HG02943 (cell line): ENCODE data around the gene WDR5B.
A peak's percentile ranks its signal among the peaks of the same experiment; 100 is the strongest.
"Not testable (repeated sequence)": the region's sequence is repeated elsewhere in the genome, so short reads cannot be mapped to it uniquely, and the experiment has no call there.

ENCODE experiments used
- ATAC-seq: cut with Tn5 transposase; IDR thresholded peaks from one replicate; pipeline ENCODE4 v1.9.1; 2021; ENCODE audit warnings: mild to moderate bottlenecking, low read depth, moderate library complexity; ENCODE audit not compliant: unreplicated experiment

The WDR5B gene

DNA sequence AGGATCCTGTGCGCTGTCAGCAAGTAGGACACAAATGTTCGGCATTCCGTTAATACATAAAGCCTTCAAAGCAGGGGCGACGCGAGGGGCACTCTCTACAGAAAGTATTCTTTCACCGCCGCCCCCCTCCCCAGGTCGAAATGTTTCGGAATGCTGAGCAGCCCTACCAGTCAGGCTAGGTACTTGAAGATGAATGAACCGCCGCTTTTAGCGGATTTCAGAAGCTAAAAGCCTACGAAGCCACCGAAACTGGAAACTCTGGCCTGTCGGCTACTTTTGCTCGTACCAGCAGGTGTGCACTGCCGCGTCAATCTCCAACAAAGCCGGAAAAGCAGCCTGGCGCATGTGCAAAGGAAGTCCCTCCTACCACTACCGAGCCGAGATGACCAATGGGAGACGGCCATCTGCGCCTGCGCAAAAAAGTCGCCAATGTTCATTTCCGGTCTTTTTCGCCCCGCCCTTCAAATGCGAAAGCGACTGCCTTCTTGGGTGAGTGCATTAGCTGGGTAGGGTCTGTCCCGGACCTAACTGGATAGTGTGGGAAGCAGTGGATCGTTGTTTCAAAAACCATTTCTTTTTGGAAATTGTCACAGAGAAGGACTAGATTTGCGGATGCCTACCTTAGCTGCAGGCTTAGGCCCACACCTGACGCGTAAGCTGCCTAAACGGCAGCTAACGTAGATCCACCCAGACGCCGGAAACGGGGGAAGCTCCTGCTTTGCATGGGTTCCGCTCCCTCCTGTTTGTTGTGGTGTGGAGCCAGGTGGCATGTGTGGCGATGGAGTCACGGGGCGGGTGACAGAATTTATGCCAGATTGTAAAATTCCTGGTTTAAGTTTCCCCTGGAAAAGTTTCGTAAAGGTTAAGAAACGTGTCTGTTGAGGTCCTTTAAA, at the start of gene WDR5B:
Gene WDR5B (minus strand): TSS at position 301 of the 893 bp plus-strand sequence. CDS start 534 bp downstream, outside the sequence.
- ATAC-seq: peak; percentile 89

DNA sequence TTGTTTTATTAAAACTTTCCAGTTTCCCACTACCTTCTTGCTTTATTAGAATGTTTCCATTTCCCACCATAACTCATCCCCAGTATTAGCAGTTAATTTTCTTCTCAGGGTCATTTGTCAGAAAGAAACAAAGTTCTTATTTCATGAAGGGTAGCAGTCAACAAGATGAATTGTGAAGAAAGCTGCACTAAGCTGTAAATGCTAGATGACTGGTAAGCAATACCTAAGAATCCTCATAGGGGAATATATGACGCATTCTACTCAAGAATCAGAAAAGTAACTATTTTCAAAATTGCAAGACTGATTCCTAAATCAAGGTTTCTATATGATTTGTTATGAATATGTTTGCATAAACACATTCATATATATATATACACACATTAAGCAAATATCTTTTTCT, 48.8 kb upstream of the WDR5B start:
- no peak for ATAC-seq

DNA sequence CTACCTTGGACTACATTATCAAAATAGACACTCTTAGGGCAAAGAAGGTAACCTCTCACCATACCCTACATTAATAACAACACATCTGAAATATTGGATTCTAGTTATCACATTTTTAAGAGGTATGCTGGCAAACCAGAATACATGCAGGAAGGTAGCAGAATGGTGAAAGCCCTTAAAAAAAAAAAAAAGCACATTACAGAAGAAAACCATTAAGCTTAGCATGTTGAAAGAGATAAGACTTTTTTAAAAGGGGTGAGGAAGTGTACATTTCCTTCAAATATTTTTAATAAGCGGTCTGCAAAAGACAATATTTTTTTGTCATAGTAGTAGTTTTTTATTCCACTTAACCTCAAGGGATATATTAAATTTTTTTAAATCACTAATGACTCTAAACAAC, 46.5 kb upstream of the WDR5B start:
- no peak for ATAC-seq

DNA sequence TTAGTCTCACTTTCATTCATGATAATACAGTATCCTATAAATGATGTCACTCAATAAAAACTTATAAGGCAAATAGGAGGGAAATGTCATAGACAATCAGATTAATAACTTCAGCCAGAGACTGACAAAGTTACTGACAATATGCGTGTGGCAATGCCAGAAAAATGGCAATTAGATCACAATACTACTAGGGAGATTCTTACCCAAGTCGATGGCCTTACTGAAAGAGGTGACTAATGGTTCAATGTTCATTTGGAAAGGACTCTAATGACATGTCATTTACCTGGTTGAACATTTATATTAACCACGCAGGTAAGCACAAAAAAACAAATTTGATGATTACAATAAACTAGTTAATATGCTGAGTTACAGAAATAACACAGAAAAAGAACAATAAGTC, 45.9 kb upstream of the WDR5B start:
- no peak for ATAC-seq

DNA sequence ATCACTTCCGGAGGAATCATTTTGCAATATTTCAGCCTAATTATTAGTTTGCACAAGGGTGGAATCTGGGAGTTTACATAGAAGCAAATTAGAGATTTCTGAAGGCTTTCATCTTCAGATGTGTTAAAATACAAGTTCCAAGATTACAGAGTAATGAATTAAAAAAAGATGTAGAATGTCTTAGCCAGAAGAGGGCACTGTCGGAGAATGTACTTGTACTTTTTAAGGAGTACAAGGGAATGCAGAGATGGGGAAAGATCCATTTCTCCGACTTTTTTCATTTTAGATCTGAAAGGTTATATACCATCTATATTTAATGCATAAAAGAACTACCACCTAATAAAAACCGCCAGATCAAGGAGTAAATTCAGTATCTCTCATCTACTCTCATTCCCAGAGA, 43.1 kb upstream of the WDR5B start:
- no peak for ATAC-seq

DNA sequence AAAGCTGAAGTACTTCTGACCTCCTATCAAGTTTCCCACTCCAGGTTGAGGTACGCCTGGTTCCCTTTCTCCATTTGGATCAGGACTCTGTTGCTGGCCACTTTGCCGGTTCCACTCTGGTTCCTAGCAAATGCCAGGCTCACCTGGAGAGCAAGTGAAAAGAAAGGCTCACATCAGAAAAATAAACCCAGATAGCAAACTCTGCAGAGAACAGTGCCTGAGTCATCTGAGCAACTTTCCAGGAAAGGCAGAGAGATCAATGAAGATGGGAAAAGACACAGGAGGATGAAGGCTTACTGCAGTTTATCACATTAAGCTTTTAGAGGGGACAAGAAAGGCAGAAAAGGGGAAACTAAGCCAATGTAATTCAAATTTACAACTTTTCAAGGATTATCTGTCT, 41.8 kb upstream of the WDR5B start:
- ATAC-seq: no peak

DNA sequence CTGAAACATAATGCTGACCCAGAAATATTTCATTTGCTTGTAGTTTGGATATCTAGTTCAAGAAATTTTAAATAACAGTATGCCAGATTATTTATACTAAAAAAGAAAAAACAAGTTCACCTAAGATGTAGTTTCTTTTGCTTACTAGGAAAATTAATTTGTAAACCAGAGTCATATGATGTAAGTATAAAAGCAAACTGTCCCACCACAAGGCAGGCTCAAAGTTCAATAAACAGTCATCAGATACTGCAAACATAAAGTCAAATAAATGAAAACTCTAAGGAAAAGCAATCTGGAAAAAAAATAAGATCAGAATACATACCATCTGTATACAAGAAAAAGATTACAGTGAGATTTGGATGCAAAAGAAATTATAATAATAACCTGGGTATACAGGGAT, 40.2 kb upstream of the WDR5B start:
- ATAC-seq: no peak

DNA sequence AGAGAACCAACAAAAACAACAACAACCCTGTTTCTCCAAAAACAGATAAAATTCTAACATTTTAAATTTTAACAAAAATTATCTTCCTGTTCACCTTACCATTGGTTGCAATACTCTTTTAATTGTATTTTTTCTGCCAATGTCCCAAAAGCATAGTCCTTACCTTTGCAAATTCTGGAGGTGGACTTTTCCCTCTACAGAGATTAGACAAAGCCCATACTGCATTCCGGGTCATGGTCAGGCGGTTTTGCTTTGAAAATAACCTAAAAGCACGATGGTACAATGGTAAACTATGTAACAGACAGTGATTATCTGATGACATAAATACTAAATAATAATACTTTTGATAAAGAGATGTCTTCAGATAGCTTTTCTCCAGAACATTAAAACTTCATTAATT, 35.5 kb upstream of the WDR5B start:
- no peak for ATAC-seq

DNA sequence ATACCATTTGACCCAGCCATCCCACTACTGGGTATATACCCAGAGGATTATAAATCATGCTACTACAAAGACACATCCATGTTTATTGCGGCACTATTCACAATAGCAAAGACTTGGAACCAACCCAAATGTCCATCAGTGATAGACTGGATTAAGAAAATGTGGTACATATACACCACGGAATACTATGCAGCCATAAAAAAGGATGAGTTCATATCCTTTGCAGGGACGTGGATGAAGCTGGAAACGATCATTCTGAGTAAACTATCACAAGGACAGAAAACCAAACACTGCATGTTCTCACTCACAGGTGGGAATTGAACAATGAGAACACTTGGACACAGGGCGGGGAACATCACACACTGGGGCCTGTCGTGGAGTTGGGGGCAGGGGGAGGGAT, 32.4 kb upstream of the WDR5B start:
- ATAC-seq: not testable (repeated sequence)

DNA sequence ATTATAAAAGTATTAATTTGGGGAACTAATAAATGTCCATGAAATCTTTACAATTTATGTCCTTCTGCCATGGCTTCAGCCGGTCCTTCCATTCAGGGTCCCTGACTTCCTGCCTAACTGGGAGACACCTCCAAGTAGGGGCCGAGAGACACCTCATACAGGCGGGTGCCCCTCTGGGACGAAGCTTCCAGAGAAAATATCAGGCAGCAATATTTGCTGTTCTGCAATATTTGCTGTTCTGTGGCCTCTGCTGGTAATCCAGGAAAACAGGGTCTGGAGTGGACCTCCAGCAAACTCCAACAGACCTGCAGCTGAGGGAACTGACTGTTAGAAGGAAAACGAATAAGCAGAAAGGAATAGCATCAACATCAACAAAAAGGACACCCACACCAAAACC, 28.6 kb upstream of the WDR5B start:
- ATAC-seq: not testable (repeated sequence)

DNA sequence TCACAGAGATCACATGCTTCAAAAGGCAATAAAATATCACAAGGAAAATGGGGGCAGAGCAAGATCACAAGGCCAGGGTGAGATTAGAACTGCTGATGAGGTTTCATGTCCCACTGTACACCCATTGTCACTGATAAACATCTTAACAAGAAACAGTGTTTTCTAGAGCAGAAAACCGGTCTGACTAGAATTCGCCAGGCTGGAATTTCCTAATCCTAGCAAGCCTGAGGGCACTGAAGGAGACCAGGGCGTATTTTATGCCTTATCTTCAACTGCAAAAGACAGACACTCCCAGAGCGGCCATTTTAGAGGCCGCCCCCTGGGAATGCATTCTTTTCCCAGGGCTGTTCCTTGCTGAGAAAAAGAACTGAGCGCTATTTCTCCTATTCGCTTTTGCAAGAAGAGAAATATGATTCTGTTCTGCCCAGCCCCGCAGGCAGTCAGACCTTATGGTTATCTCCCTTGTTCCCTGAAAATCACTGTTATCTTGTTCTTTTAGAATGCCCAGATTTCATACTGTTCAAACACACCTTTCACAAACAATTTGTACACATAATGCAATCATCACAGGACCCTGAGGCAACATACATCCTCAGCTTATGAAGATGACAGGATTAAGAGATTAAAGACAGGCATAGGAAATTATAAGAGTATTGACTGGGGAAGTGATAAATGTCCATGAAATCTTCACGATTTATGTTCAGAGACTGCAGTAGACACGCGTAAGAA, 28.1 kb upstream of the WDR5B start:
- ATAC-seq: not testable (repeated sequence)

DNA sequence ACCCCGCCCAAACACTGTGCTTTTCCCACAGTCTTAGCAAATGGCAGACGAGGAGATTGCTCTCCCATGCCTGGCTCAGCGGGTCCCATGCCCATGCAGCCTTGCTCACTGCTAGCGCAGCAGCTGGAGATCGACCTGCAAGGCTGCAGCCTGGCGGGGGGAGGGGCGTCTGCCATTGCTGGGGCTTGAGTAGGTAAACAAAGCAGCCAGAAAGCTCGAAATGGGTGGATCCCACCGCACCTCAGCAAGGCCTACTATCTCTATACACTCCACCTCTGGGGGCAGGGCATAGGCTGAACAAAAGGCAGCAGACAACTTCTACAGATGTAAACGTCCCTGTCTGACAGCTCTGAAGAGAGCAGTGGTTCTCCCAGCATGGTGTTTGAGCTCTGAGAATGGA, 27.2 kb upstream of the WDR5B start:
- ATAC-seq: no peak

DNA sequence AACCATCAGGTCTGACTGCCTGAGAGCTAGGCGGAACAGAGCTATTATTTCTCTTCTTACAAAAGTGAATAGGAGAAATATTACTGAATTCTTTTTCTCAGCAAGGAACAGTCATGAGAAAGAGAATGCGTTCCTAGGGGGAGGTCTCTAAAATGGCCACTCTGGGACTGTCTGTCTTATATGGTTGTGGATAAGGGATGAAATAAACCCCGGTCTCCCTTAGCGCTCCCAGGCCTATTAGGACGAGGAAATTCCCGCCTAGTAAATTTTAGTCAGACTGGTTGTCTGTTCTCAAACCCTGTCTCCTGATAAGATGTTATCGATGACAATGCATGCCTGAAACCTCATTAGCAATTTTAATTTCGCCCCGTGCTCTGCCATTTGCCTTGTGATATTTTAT, 20.1 kb upstream of the WDR5B start:
- ATAC-seq: no peak

DNA sequence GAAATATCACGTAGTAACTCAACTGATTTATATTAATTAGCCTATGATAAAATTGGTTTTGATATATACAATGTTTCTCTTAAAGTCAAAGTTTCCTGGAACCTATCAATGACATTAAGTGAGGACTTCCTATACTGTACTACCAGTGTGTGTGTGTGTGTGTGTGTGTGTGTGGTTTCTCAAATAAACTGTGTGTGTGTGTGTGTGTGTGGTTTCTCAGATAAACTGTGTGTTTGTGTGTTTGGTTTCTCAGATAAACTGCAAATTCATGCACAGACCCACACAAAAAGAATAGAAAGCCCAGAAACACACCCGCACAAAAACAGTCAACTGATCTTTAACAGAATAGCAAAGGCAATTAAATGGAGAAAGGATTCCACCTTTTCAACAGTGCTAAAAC, 14.5 kb upstream of the WDR5B start:
- no peak for ATAC-seq

DNA sequence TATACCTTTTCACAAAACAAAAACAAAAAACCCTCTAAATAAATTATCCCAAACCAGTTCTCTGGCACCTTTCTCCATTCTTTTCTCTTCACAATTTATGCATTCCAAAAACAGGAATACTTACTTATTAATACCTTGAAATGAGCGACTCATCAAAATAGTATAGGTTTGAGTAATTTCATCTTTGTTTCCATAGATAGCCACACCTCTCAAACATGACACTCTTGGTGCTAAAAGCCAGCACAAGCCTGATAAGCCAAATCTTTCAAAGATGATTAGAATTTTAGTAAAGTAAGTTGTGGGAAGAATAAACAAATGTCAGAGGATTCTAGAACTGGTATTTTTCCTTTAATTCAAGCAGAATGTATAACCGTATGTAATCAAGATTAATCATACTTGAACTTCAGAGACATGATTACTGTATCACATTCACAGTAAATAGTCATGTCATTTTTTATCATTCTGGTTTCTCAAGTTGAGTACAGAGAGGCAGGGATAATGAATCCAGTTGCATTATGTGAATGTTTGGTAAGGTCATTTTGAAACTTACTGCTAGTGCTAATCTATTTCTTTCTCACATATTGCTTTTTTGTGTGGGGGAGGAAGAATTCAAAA, 12.1 kb upstream of the WDR5B start:
- ATAC-seq: no peak

DNA sequence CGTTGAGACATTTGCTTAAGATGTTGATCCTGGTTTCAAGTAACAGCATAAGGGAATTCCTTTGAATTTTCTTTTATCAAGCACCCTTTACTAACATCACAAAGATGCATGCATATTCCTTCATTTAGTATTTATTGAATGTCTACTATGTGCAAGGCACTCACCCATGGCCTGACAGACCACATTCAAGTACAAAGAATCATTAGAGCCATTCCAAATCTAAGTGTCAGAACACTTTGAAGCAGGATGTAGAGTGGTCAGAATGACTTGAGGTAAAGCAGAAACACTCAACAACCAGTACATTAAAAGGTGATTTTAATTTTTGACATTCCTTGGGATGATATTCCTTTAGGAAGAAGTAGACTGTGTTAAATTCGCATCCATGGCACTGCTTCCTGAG, 6.0 kb upstream of the WDR5B start:
- no peak for ATAC-seq

DNA sequence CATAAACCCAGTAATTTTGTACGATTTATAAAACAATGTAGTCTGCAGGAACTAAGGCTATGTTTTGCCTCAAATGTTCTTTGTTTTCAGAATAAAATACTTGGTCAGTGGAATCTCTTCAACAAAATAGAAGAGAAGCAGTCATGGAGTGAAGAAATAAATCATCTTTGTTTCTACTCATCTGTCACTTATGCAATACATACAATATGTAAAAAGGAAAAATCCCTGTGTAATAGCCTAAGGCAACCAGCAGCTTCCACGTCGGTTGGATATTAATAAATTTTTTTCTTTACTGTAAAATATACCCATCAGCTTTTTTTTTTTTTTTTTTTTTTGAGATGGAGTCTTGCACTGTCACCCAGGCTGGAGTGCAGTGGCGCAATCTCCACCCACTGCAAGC, 5.2 kb upstream of the WDR5B start:
- ATAC-seq: no peak

DNA sequence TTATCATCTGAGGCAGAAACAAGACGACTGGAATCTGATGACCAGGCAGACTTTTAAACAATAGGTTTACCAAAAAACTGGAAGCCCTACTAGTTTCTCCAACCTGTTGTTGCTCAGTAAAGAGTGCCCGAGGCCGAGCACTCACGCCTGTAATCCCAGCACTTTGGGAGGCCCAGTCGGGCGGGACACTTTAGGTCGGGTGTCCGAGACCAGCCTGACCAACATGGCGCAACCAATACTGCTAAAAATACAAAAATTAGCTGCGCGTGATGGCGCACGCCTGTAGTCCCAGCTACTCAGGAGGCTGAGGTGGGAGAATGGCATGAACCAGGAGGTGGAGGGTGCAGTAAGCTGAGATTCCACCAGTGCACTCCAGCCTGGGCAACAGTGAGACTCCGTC, 1.1 kb upstream of the WDR5B start:
- no peak for ATAC-seq

DNA sequence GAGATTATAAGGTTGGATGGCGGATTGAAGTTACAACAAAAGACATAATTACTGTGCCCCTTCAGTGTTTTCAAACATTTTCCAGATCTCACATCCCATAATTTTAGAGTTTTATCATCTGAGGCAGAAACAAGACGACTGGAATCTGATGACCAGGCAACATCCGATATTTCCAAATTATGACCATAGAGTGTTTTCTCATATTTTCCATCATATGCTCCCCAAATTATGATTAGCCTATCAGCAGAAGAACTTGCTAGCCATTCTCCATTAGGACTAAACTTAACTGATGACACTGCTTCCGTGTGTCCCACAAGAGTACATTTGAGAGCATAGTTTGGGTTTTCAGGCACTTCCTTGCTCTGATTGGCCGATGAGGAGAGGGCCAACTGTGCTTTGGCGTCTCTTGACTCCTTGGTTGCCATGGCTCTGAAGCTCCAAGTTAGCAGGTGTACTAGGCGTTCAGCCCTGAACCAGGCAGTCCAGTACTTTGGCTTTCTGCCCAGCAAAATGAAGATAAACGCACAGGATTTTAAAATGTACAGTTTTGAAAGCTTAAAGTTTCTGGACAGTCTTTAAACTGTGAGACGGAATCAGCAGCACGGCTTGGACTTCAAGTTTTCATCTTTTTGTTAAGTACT, 638 bp downstream of the WDR5B start:
- ATAC-seq: peak; percentile 44

DNA sequence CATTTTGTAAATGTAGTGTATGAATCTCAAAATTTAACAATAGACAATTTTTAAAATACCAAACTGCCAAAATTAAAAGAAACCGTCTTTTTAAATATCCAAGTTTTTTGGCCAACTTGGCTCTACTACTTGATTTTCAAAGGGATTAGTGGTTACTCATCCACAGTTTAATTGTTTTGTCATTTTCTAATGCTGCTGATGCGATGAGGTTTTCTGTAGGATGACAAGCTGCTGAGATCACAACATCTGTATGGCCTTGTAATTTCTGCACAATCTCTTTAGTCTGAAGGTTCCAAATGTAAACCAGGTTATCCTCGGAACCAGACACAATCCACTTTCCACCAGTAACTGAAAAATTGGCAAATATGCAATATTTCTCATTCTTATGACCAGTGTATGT, 1.5 kb downstream of the WDR5B start:
- no peak for ATAC-seq

DNA sequence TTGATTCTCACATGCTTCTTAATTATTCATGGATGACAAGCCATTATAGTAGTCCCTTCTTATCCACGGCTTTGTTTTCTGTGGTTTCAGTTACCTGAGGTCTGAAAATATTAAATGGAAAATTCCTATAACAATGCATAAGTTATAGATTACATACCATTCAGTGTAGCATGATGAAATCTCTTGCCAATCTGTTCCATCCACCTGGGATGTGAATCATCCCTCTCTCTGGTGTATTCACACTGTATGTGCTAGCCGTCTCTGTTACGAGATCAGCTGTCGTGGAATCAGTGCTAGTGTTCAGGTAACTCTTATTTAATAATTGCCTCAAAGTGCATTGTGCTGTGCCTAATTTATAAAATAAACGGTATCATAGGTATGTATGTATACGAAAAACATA, 5.2 kb downstream of the WDR5B start:
- ATAC-seq: no peak
